H1 (cell line): ENCODE data around the gene RYR3. TPM values are rescaled to one million over a fixed set of nuclear protein-coding genes. Genes with fewer than 3 reads are reported as not detected.

Experiments
- CTCF ChIA-PET: fragments of 300-600 bp; sonication (Branson Sonifier 250); formaldehyde crosslinking; loops from one replicate; lab custom pipeline; 2021; ENCODE audit not compliant: partially characterized antibody; lab: Charles Lee
- POLR2A ChIA-PET: fragments of 300-600 bp; sonication (Branson Sonifier 250); formaldehyde crosslinking; loops from one replicate; lab custom pipeline; 2021; ENCODE audit warnings: inconsistent platforms; ENCODE audit not compliant: partially characterized antibody; lab: Charles Lee
- DNase-seq, 2 experiments: peaks; one replicate each; pipeline versions ENCODE4 v3.0.0 to v3.0.0-alpha.2; 2010 to 2022; ENCODE audit warnings: low spot score in 2 of 2, low read depth in 1 of 2, mixed read lengths in 1 of 2
- FAIRE-seq: peaks from 2 replicates; lab custom pipeline; 2011; peaks lifted over from hg19 to GRCh38; lab: Jason Lieb, UNC
- H2AFZ ChIP-seq: 2 replicates; pipeline ENCODE4 v1.8.1; 2012; ENCODE audit warnings: low read length, inconsistent platforms
- H2AK5ac ChIP-seq: 2 replicates; pipeline ENCODE4 v1.6.1; 2013; ENCODE audit warnings: low read depth, low read length
- H2BK120ac ChIP-seq: replicated peaks from 2 replicates; pipeline ENCODE3; 2013; ENCODE audit warnings: low read depth, low read length, inconsistent platforms
- H2BK12ac ChIP-seq: 2 replicates; pipeline ENCODE4 v1.6.1; 2013; ENCODE audit warnings: low read depth, low read length
- H2BK15ac ChIP-seq: 2 replicates; pipeline ENCODE4 v1.6.1; 2013; ENCODE audit warnings: low read length
- H2BK20ac ChIP-seq: 2 replicates; pipeline ENCODE4 v1.6.1; 2013; ENCODE audit warnings: low read length
- H2BK5ac ChIP-seq: 2 replicates; pipeline ENCODE4 v1.6.1; 2013; ENCODE audit warnings: low read depth, low read length
- H3K14ac ChIP-seq: 2 replicates; pipeline ENCODE4 v1.6.1; 2013; ENCODE audit warnings: inconsistent platforms; ENCODE audit not compliant: insufficient read length
- H3K18ac ChIP-seq: 2 replicates; pipeline ENCODE4 v1.6.1; 2013; ENCODE audit warnings: low read length; ENCODE audit errors: extremely low read depth
- H3K23ac ChIP-seq: 2 replicates; pipeline ENCODE4 v1.6.1; 2013; ENCODE audit warnings: inconsistent platforms; ENCODE audit not compliant: insufficient read length
- H3K23me2 ChIP-seq: 2 replicates; pipeline ENCODE4 v1.6.1; 2013; ENCODE audit warnings: low read depth, low read length
- H3K27ac ChIP-seq: 2 replicates; pipeline ENCODE4 v1.6.1; 2011; ENCODE audit warnings: low read depth, low read length, inconsistent platforms
- H3K27me3 ChIP-seq, 4 experiments: replicated peaks in 1 of 4; 1 replicate in 1 of 4; 2 replicates in 3 of 4; pipeline versions ENCODE4 v1.6.1 to v1.8.1; 2011 to 2013; ENCODE audit warnings: low read length in 3 of 4, mild to moderate bottlenecking in 3 of 4, inconsistent platforms in 2 of 4, mixed read lengths in 2 of 4, moderate library complexity in 1 of 4; ENCODE audit not compliant: control insufficient read depth in 3 of 4, insufficient read depth in 3 of 4; ENCODE audit errors: extremely low read depth in 1 of 4
- H3K36me3 ChIP-seq, 4 experiments: 2 replicates each; pipeline versions ENCODE4 v1.6.1 to v1.8.1; 2011 to 2013; ENCODE audit warnings: mild to moderate bottlenecking in 4 of 4, low read length in 3 of 4, moderate library complexity in 2 of 4, control low read depth in 1 of 4, inconsistent platforms in 1 of 4; ENCODE audit not compliant: insufficient read depth in 4 of 4, control insufficient read depth in 2 of 4
- H3K4ac ChIP-seq: replicated peaks from 2 replicates; pipeline ENCODE3; 2013; ENCODE audit warnings: low read length, low read depth, mixed read lengths, inconsistent platforms; ENCODE audit not compliant: insufficient read length
- H3K4me1 ChIP-seq, 4 experiments: replicated peaks in 1 of 4; 1 replicate in 1 of 4; 2 replicates in 3 of 4; pipeline versions ENCODE4 v1.6.1 to v1.8.1; 2011 to 2013; ENCODE audit warnings: low read length in 3 of 4, inconsistent platforms in 2 of 4, mixed read lengths in 1 of 4; ENCODE audit not compliant: insufficient read depth in 4 of 4, control insufficient read depth in 3 of 4
- H3K4me2 ChIP-seq, 2 experiments: 2 replicates each; pipeline versions ENCODE4 v1.6.1 to v1.8.1; 2011 to 2013; ENCODE audit warnings: low read depth in 2 of 2, low read length in 2 of 2, control low read depth in 1 of 2, inconsistent platforms in 1 of 2, mild to moderate bottlenecking in 1 of 2; ENCODE audit not compliant: insufficient read depth in 1 of 2
- H3K4me3 ChIP-seq, 4 experiments: fragments of 200-600, 300-600 bp in 1 of 4; sonication (generic), shearing (Covaris generic), sonication (Bioruptor Twin) in 1 of 4; 2 replicates each; pipeline versions ENCODE4 v1.5.1 to v1.8.1; 2011 to 2016; ENCODE audit warnings: low read length in 4 of 4, low read depth in 3 of 4, control low read depth in 2 of 4, inconsistent platforms in 2 of 4, mild to moderate bottlenecking in 2 of 4, mixed read lengths in 1 of 4, moderate library complexity in 1 of 4; ENCODE audit not compliant: insufficient read depth in 2 of 4; ENCODE audit errors: extremely low read depth in 1 of 4
- H3K56ac ChIP-seq: replicated peaks from 2 replicates; pipeline ENCODE3; 2013; ENCODE audit warnings: low read depth, mild to moderate bottlenecking, mixed read lengths, low read length, inconsistent platforms; ENCODE audit not compliant: insufficient read length
- H3K79me1 ChIP-seq: 2 replicates; pipeline ENCODE4 v1.6.1; 2013; ENCODE audit warnings: low read depth, low read length, control low read depth
- H3K79me2 ChIP-seq, 2 experiments: 2 replicates each; pipeline versions ENCODE4 v1.6.1 to v1.8.1; 2012 to 2013; ENCODE audit warnings: low read length in 2 of 2, mild to moderate bottlenecking in 2 of 2, inconsistent platforms in 1 of 2; ENCODE audit not compliant: insufficient read depth in 2 of 2, control insufficient read depth in 1 of 2
- H3K9ac ChIP-seq, 4 experiments: replicated peaks in 1 of 4; 1 replicate in 1 of 4; 2 replicates in 3 of 4; pipeline versions ENCODE4 v1.6.1 to v1.8.1; 2011 to 2013; ENCODE audit warnings: low read depth in 3 of 4, low read length in 3 of 4, control low read depth in 2 of 4, mild to moderate bottlenecking in 2 of 4, moderate library complexity in 2 of 4, inconsistent platforms in 1 of 4; ENCODE audit errors: extremely low read depth in 1 of 4
- H3K9me3 ChIP-seq, 2 experiments: 2 replicates each; pipeline versions ENCODE4 v1.6.1 to v1.8.1; 2012 to 2013; ENCODE audit warnings: mild to moderate bottlenecking in 2 of 2, moderate library complexity in 2 of 2, control low read depth in 1 of 2, inconsistent platforms in 1 of 2, low read depth in 1 of 2, low read length in 1 of 2, mixed read lengths in 1 of 2; ENCODE audit not compliant: insufficient read depth in 2 of 2
- H4K20me1 ChIP-seq, 2 experiments: replicated peaks in 1 of 2; 2 replicates each; pipeline versions ENCODE3 to v1.8.1; 2011 to 2013; ENCODE audit warnings: inconsistent platforms in 2 of 2, low read length in 2 of 2, mild to moderate bottlenecking in 1 of 2; ENCODE audit not compliant: insufficient read depth in 2 of 2, control insufficient read depth in 1 of 2
- H4K5ac ChIP-seq: 2 replicates; pipeline ENCODE4 v1.6.1; 2013; ENCODE audit warnings: low read length, low read depth, mixed read lengths, inconsistent platforms; ENCODE audit not compliant: insufficient read length
- H4K8ac ChIP-seq: 2 replicates; pipeline ENCODE4 v1.8.0; 2013; ENCODE audit warnings: mild to moderate bottlenecking, moderate library complexity, low read length, inconsistent platforms; ENCODE audit not compliant: insufficient read depth; ENCODE audit errors: extremely low read depth
- H4K91ac ChIP-seq: replicated peaks from 2 replicates; pipeline ENCODE3; 2013; ENCODE audit warnings: low read length, mixed read lengths, inconsistent platforms; ENCODE audit not compliant: insufficient read length
- ASH2L ChIP-seq: fragments of 200-600, 300-600 bp; sonication (generic); IDR thresholded peaks from one replicate; pipeline ENCODE4 v1.7.1; 2017; ENCODE audit warnings: low read length
- WGBS, 2 experiments: shearing (Covaris generic) in 1 of 2; methylation state at CpG; one replicate each; pipeline versions ENCODE4 v1.1.6 to v1.1.7; 2013 to 2015; ENCODE audit warnings: low lambda C conversion rate in 2 of 2, mixed read lengths in 2 of 2, inconsistent platforms in 1 of 2, low coverage in 1 of 2, missing lambda C conversion rate in 1 of 2; ENCODE audit not compliant: insufficient replicate concordance in 2 of 2, insufficient coverage in 1 of 2, insufficient read length in 1 of 2; ENCODE audit errors: extremely low coverage in 1 of 2, missing lambda C conversion rate in 1 of 2; 5-methylcytosine and 5-hydroxymethylcytosine counted together
- polyA plus RNA-seq, 7 experiments: library from polyadenylated mRNA; depleted of rRNA in 3 of 7; stranded (reverse) in 5 of 7; unstranded in 2 of 7; fragments of >200 nt in 5 of 7; fragments of 200-250 nt in 2 of 7; gene quantifications; 1 replicate in 5 of 7; 2 replicates in 1 of 7; 4 replicates in 1 of 7; pipeline versions ENCODE4 v1.2.1 to v1.2.3, GENCODE V29; 2011 to 2013; ENCODE audit warnings: missing spikeins in 2 of 7, mixed read lengths in 2 of 7
- total RNA-seq: library from RNA; stranded (reverse); fragmentation: NEBNext Ultra II Directional; extraction: Animal tissue kit (Norgen Biotek cat#: 25700); gene quantifications from 2 replicates; pipeline ENCODE4 v1.2.1, GENCODE V29; 2021

The RYR3 gene
- total and polyA plus RNA-seq, 2 of the 8 experiments (the other 6 are each of a cell fraction or from before 2014, with no cell fraction given) = 0.33 to 3.4 TPM

DNA sequence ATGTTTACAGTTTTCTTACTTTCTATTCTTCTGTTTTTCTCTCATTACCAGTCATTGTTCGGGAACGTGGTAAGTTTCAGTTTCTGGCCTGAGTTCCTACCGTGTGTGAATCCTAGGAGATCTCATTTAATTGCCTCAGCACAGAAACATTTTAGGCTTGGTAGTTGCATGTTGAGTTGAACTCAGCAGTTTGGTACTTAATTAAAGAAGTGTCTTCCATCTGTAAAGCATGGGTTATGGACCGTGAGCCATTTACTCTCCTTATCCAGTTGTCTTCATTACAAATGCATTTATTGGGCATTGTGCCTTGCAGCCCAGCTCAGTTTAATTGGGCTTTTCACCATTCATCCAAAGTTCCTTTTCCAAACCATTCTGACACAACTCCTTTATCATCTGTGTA lies 515.4 kb downstream of the RYR3 start:
- no peak for DNase-seq
- Histone ChIP-seq H3K4me2 (no peak overlapping the region), H3K4me3 (no peak overlapping the region), H2BK15ac (no peak overlapping the region), H3K79me1 (no peaks in the 10 kb centered on the region), H2BK20ac (no peak overlapping the region), H3K36me3 (no peaks in the 10 kb centered on the region), H2BK120ac (no peak overlapping the region), H3K79me2 (no peaks in the 10 kb centered on the region), H2AFZ (no peak overlapping the region), H2BK5ac (no peak overlapping the region), H4K8ac (no peak overlapping the region), H3K4ac (no peak overlapping the region), H3K56ac (no peak overlapping the region), H4K5ac (no peak overlapping the region), H2BK12ac (no peak overlapping the region), H4K20me1 (no peaks in the 10 kb centered on the region), H3K9me3 (no peaks in the 10 kb centered on the region), H4K91ac (no peak overlapping the region), H2AK5ac (no peak overlapping the region), H3K27me3 (no peaks in the 10 kb centered on the region), H3K9ac (no peak overlapping the region), H3K14ac (no peak overlapping the region), H3K27ac (no peak overlapping the region), H3K4me1 (peaks cover 0 to 3% (median 0%) of the 10 kb centered on the region in 4 experiments; a peak in 2 of 7 replicates), H3K23ac (no peak overlapping the region), H3K18ac (no peak overlapping the region), H3K23me2 (no peaks in the 10 kb centered on the region)
- 92% methylated on average over 4 of the region's 4 CpGs; no CpG with 5 or more reads in 1 of the 2 experiments for WGBS, 2 experiments
- no peak for FAIRE-seq
- no peak for TF ChIP-seq ASH2L
- ChIA-PET CTCF (interaction anchor here (1.1 kb wide), 1 partner anchor 100 kb away, joined by 3 read pairs; no protein-coding TSS in a partner anchor), POLR2A (no interaction called here)
